H1 (cell line): Measurements from ENCODE around the gene OSBPL3. TPM values are rescaled to one million over a fixed set of nuclear protein-coding genes. Genes with fewer than 3 reads are reported as not detected.

Source experiments
- CTCF ChIA-PET: fragments of 300-600 bp; sonication (Branson Sonifier 250); formaldehyde crosslinking; loops from one replicate; lab custom pipeline; 2021; ENCODE audit not compliant: partially characterized antibody; lab: Charles Lee
- POLR2A ChIA-PET: fragments of 300-600 bp; sonication (Branson Sonifier 250); formaldehyde crosslinking; loops from one replicate; lab custom pipeline; 2021; ENCODE audit warnings: inconsistent platforms; ENCODE audit not compliant: partially characterized antibody; lab: Charles Lee
- DNase-seq, 2 experiments: peaks; one replicate each; pipeline versions ENCODE4 v3.0.0 to v3.0.0-alpha.2; 2010 to 2022; ENCODE audit warnings: low spot score in 2 of 2, low read depth in 1 of 2, mixed read lengths in 1 of 2
- FAIRE-seq: peaks from 2 replicates; lab custom pipeline; 2011; peaks lifted over from hg19 to GRCh38; lab: Jason Lieb, UNC
- H2AFZ ChIP-seq: 2 replicates; pipeline ENCODE4 v1.8.1; 2012; ENCODE audit warnings: low read length, inconsistent platforms
- H2AK5ac ChIP-seq: 2 replicates; pipeline ENCODE4 v1.6.1; 2013; ENCODE audit warnings: low read depth, low read length
- H2BK120ac ChIP-seq: replicated peaks from 2 replicates; pipeline ENCODE3; 2013; ENCODE audit warnings: low read depth, low read length, inconsistent platforms
- H2BK12ac ChIP-seq: 2 replicates; pipeline ENCODE4 v1.6.1; 2013; ENCODE audit warnings: low read depth, low read length
- H2BK15ac ChIP-seq: 2 replicates; pipeline ENCODE4 v1.6.1; 2013; ENCODE audit warnings: low read length
- H2BK20ac ChIP-seq: 2 replicates; pipeline ENCODE4 v1.6.1; 2013; ENCODE audit warnings: low read length
- H2BK5ac ChIP-seq: 2 replicates; pipeline ENCODE4 v1.6.1; 2013; ENCODE audit warnings: low read depth, low read length
- H3K14ac ChIP-seq: 2 replicates; pipeline ENCODE4 v1.6.1; 2013; ENCODE audit warnings: inconsistent platforms; ENCODE audit not compliant: insufficient read length
- H3K18ac ChIP-seq: 2 replicates; pipeline ENCODE4 v1.6.1; 2013; ENCODE audit warnings: low read length; ENCODE audit errors: extremely low read depth
- H3K23ac ChIP-seq: 2 replicates; pipeline ENCODE4 v1.6.1; 2013; ENCODE audit warnings: inconsistent platforms; ENCODE audit not compliant: insufficient read length
- H3K23me2 ChIP-seq: 2 replicates; pipeline ENCODE4 v1.6.1; 2013; ENCODE audit warnings: low read depth, low read length
- H3K27ac ChIP-seq: 2 replicates; pipeline ENCODE4 v1.6.1; 2011; ENCODE audit warnings: low read depth, low read length, inconsistent platforms
- H3K27me3 ChIP-seq, 4 experiments: replicated peaks in 1 of 4; 1 replicate in 1 of 4; 2 replicates in 3 of 4; pipeline versions ENCODE4 v1.6.1 to v1.8.1; 2011 to 2013; ENCODE audit warnings: low read length in 3 of 4, mild to moderate bottlenecking in 3 of 4, inconsistent platforms in 2 of 4, mixed read lengths in 2 of 4, moderate library complexity in 1 of 4; ENCODE audit not compliant: control insufficient read depth in 3 of 4, insufficient read depth in 3 of 4; ENCODE audit errors: extremely low read depth in 1 of 4
- H3K36me3 ChIP-seq, 4 experiments: 2 replicates each; pipeline versions ENCODE4 v1.6.1 to v1.8.1; 2011 to 2013; ENCODE audit warnings: mild to moderate bottlenecking in 4 of 4, low read length in 3 of 4, moderate library complexity in 2 of 4, control low read depth in 1 of 4, inconsistent platforms in 1 of 4; ENCODE audit not compliant: insufficient read depth in 4 of 4, control insufficient read depth in 2 of 4
- H3K4ac ChIP-seq: replicated peaks from 2 replicates; pipeline ENCODE3; 2013; ENCODE audit warnings: low read length, low read depth, mixed read lengths, inconsistent platforms; ENCODE audit not compliant: insufficient read length
- H3K4me1 ChIP-seq, 4 experiments: replicated peaks in 1 of 4; 1 replicate in 1 of 4; 2 replicates in 3 of 4; pipeline versions ENCODE4 v1.6.1 to v1.8.1; 2011 to 2013; ENCODE audit warnings: low read length in 3 of 4, inconsistent platforms in 2 of 4, mixed read lengths in 1 of 4; ENCODE audit not compliant: insufficient read depth in 4 of 4, control insufficient read depth in 3 of 4
- H3K4me2 ChIP-seq, 2 experiments: 2 replicates each; pipeline versions ENCODE4 v1.6.1 to v1.8.1; 2011 to 2013; ENCODE audit warnings: low read depth in 2 of 2, low read length in 2 of 2, control low read depth in 1 of 2, inconsistent platforms in 1 of 2, mild to moderate bottlenecking in 1 of 2; ENCODE audit not compliant: insufficient read depth in 1 of 2
- H3K4me3 ChIP-seq, 4 experiments: fragments of 200-600, 300-600 bp in 1 of 4; sonication (generic), shearing (Covaris generic), sonication (Bioruptor Twin) in 1 of 4; 2 replicates each; pipeline versions ENCODE4 v1.5.1 to v1.8.1; 2011 to 2016; ENCODE audit warnings: low read length in 4 of 4, low read depth in 3 of 4, control low read depth in 2 of 4, inconsistent platforms in 2 of 4, mild to moderate bottlenecking in 2 of 4, mixed read lengths in 1 of 4, moderate library complexity in 1 of 4; ENCODE audit not compliant: insufficient read depth in 2 of 4; ENCODE audit errors: extremely low read depth in 1 of 4
- H3K56ac ChIP-seq: replicated peaks from 2 replicates; pipeline ENCODE3; 2013; ENCODE audit warnings: low read depth, mild to moderate bottlenecking, mixed read lengths, low read length, inconsistent platforms; ENCODE audit not compliant: insufficient read length
- H3K79me1 ChIP-seq: 2 replicates; pipeline ENCODE4 v1.6.1; 2013; ENCODE audit warnings: low read depth, low read length, control low read depth
- H3K79me2 ChIP-seq, 2 experiments: 2 replicates each; pipeline versions ENCODE4 v1.6.1 to v1.8.1; 2012 to 2013; ENCODE audit warnings: low read length in 2 of 2, mild to moderate bottlenecking in 2 of 2, inconsistent platforms in 1 of 2; ENCODE audit not compliant: insufficient read depth in 2 of 2, control insufficient read depth in 1 of 2
- H3K9ac ChIP-seq, 4 experiments: replicated peaks in 1 of 4; 1 replicate in 1 of 4; 2 replicates in 3 of 4; pipeline versions ENCODE4 v1.6.1 to v1.8.1; 2011 to 2013; ENCODE audit warnings: low read depth in 3 of 4, low read length in 3 of 4, control low read depth in 2 of 4, mild to moderate bottlenecking in 2 of 4, moderate library complexity in 2 of 4, inconsistent platforms in 1 of 4; ENCODE audit errors: extremely low read depth in 1 of 4
- H3K9me3 ChIP-seq, 2 experiments: 2 replicates each; pipeline versions ENCODE4 v1.6.1 to v1.8.1; 2012 to 2013; ENCODE audit warnings: mild to moderate bottlenecking in 2 of 2, moderate library complexity in 2 of 2, control low read depth in 1 of 2, inconsistent platforms in 1 of 2, low read depth in 1 of 2, low read length in 1 of 2, mixed read lengths in 1 of 2; ENCODE audit not compliant: insufficient read depth in 2 of 2
- H4K20me1 ChIP-seq, 2 experiments: replicated peaks in 1 of 2; 2 replicates each; pipeline versions ENCODE3 to v1.8.1; 2011 to 2013; ENCODE audit warnings: inconsistent platforms in 2 of 2, low read length in 2 of 2, mild to moderate bottlenecking in 1 of 2; ENCODE audit not compliant: insufficient read depth in 2 of 2, control insufficient read depth in 1 of 2
- H4K5ac ChIP-seq: 2 replicates; pipeline ENCODE4 v1.6.1; 2013; ENCODE audit warnings: low read length, low read depth, mixed read lengths, inconsistent platforms; ENCODE audit not compliant: insufficient read length
- H4K8ac ChIP-seq: 2 replicates; pipeline ENCODE4 v1.8.0; 2013; ENCODE audit warnings: mild to moderate bottlenecking, moderate library complexity, low read length, inconsistent platforms; ENCODE audit not compliant: insufficient read depth; ENCODE audit errors: extremely low read depth
- H4K91ac ChIP-seq: replicated peaks from 2 replicates; pipeline ENCODE3; 2013; ENCODE audit warnings: low read length, mixed read lengths, inconsistent platforms; ENCODE audit not compliant: insufficient read length
- EGR1 ChIP-seq: IDR thresholded peaks from 2 replicates; pipeline ENCODE4 v1.6.1; 2011; ENCODE audit warnings: low read depth, low read length, borderline replicate concordance
- GTF2F1 ChIP-seq: IDR thresholded peaks from 2 replicates; pipeline ENCODE4 v1.6.1; 2012; ENCODE audit warnings: low read depth, low read length, improper control_type of control experiment, borderline replicate concordance
- KDM1A ChIP-seq: fragments of 200-600, 300-600 bp; sonication (generic); IDR thresholded peaks from 2 replicates; pipeline ENCODE4 v1.7.1; 2016; ENCODE audit warnings: mild to moderate bottlenecking, low read length, borderline replicate concordance
- RXRA ChIP-seq: IDR thresholded peaks from 2 replicates; pipeline ENCODE4 v1.6.1; 2011; ENCODE audit warnings: low read depth, mild to moderate bottlenecking, low read length, moderate library complexity; ENCODE audit not compliant: insufficient read depth
- SIRT6 ChIP-seq: IDR thresholded peaks from one replicate; pipeline ENCODE4 v1.7.1; 2012; ENCODE audit warnings: low read length, inconsistent platforms
- ZNF274 ChIP-seq: IDR thresholded peaks from 2 replicates; pipeline ENCODE4 v1.7.0; 2012; ENCODE audit warnings: low read length, borderline replicate concordance; ENCODE audit errors: extremely low read depth
- WGBS, 2 experiments: shearing (Covaris generic) in 1 of 2; methylation state at CpG; one replicate each; pipeline versions ENCODE4 v1.1.6 to v1.1.7; 2013 to 2015; ENCODE audit warnings: low lambda C conversion rate in 2 of 2, mixed read lengths in 2 of 2, inconsistent platforms in 1 of 2, low coverage in 1 of 2, missing lambda C conversion rate in 1 of 2; ENCODE audit not compliant: insufficient replicate concordance in 2 of 2, insufficient coverage in 1 of 2, insufficient read length in 1 of 2; ENCODE audit errors: extremely low coverage in 1 of 2, missing lambda C conversion rate in 1 of 2; 5-methylcytosine and 5-hydroxymethylcytosine counted together
- polyA plus RNA-seq, 7 experiments: library from polyadenylated mRNA; depleted of rRNA in 3 of 7; stranded (reverse) in 5 of 7; unstranded in 2 of 7; fragments of >200 nt in 5 of 7; fragments of 200-250 nt in 2 of 7; gene quantifications; 1 replicate in 5 of 7; 2 replicates in 1 of 7; 4 replicates in 1 of 7; pipeline versions ENCODE4 v1.2.1 to v1.2.3, GENCODE V29; 2011 to 2013; ENCODE audit warnings: missing spikeins in 2 of 7, mixed read lengths in 2 of 7
- total RNA-seq: library from RNA; stranded (reverse); fragmentation: NEBNext Ultra II Directional; extraction: Animal tissue kit (Norgen Biotek cat#: 25700); gene quantifications from 2 replicates; pipeline ENCODE4 v1.2.1, GENCODE V29; 2021

Gene OSBPL3
- total and polyA plus RNA-seq, 2 of the 8 experiments (the other 6 are each of a cell fraction or from before 2014, with no cell fraction given): 2.8 to 13.9 TPM

DNA sequence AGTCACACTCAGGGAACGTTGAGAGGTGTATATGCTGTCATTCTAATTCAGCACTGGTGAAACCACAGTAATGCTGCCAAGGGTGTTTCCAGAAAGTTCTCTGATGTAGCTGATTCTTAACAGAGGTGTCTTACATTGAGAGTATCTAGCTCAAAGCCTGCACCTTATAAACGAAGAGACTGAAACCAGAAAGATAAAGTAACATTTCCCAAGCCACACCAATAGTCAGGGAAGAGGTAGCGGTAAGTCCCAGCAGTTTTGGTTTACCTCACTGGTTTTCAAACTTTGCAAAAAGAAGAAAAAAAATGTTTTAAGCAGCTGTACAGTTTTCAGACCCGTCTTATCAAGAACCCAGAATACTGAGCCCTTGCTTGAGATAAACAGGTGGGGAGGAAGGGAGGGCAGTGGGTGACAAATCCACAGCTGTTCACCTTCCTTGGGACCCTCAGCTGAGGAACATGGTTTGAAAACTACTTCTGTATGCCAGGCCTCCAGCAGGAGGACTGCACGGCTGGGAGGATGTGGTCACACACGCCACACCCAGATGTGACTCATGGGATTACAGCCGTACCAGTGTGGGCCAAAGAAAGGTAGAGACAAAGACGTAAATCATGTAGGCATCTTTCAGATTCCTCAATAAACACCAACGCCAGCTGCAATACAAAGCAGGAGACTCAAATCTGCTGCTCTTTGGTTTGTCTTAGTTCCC is 158.8 kb downstream of the OSBPL3 start:
- no peaks in the 10 kb centered on the region for H3K23me2 ChIP-seq
- FAIRE-seq: no peak
- H4K5ac ChIP-seq: no peak overlapping the region
- no peaks in the 10 kb centered on the region for H3K36me3 ChIP-seq
- no peaks in the 10 kb centered on the region for H3K79me2 ChIP-seq
- no peak overlapping the region for H2AK5ac ChIP-seq
- no peak overlapping the region for H2AFZ ChIP-seq
- H3K9me3 ChIP-seq: no peaks in the 10 kb centered on the region
- CTCF ChIA-PET: interaction anchor here (0.6 to 6.1 kb wide), 26 partner anchors 8 to 277 kb away, joined by 3 to 80 read pairs (median 4); partner anchors contain the start of gene OSBPL3
- no peak overlapping the region for H3K14ac ChIP-seq
- no peak overlapping the region for H4K91ac ChIP-seq
- no peak overlapping the region for H3K4me2 ChIP-seq
- H3K27me3 ChIP-seq: no peaks in the 10 kb centered on the region
- H4K8ac ChIP-seq: no peak overlapping the region
- H3K9ac ChIP-seq: no peak overlapping the region
- 91% methylated on average over 9 of the region's 9 CpGs; no CpG with 5 or more reads in 1 of the 2 experiments for WGBS, 2 experiments
- H2BK20ac ChIP-seq: no peak overlapping the region
- H3K4ac ChIP-seq: no peak overlapping the region
- H3K79me1 ChIP-seq: no peaks in the 10 kb centered on the region
- H3K4me1 ChIP-seq: peaks cover 0 to 4% (median 0%) of the 10 kb centered on the region in 4 experiments; a peak in 1 of 7 replicates
- no peak for DNase-seq
- POLR2A ChIA-PET: no interaction called here
- no peak overlapping the region for H2BK12ac ChIP-seq
- H2BK120ac ChIP-seq: no peak overlapping the region
- no peak overlapping the region for H2BK15ac ChIP-seq
- H2BK5ac ChIP-seq: no peak overlapping the region
- TF ChIP-seq KDM1A (no peak), RXRA (no peak), EGR1 (no peak), ZNF274 (no peak), SIRT6 (no peak), GTF2F1 (no peak)
- H3K27ac ChIP-seq: no peak overlapping the region
- no peak overlapping the region for H3K4me3 ChIP-seq
- H3K18ac ChIP-seq: no peak overlapping the region
- no peak overlapping the region for H3K23ac ChIP-seq
- H4K20me1 ChIP-seq: no peaks in the 10 kb centered on the region
- no peak overlapping the region for H3K56ac ChIP-seq
